HEK293 (cell line): Measurements from ENCODE around the gene TBX1.
A peak's percentile ranks its signal among the peaks of the same experiment; 100 is the strongest.

Experiments used
- CTCF ChIA-PET: fragments of 350-600 bp; formaldehyde crosslinking; extraction: SDS; loops from one replicate; lab custom pipeline; 2021; ENCODE audit warnings: antibody characterized with exemption; lab: Yijun Ruan, JAX
- POLR2A ChIA-PET: fragments of 300-600 bp; formaldehyde crosslinking; extraction: SDS; loops from one replicate; lab custom pipeline; 2020; ENCODE audit warnings: antibody characterized with exemption, inconsistent platforms; lab: Yijun Ruan, JAX
- H3K27ac ChIP-seq: fragments of 200-500 bp; sonication (Bioruptor generic); 2 replicates; pipeline ENCODE4 v1.5.1; 2014; ENCODE audit warnings: low read depth, low read length, control low read depth, inconsistent platforms; ENCODE audit errors: extremely low read depth
- H3K36me3 ChIP-seq, 2 experiments: fragments of 200-500 bp in 1 of 2; sonication (Bioruptor generic) in 1 of 2; 1 replicate in 1 of 2; 2 replicates in 1 of 2; pipeline ENCODE4 v1.5.1; 2014 to 2017; ENCODE audit warnings: inconsistent platforms in 2 of 2, low read length in 2 of 2; ENCODE audit not compliant: control insufficient read depth in 2 of 2, insufficient read depth in 1 of 2
- H3K4me1 ChIP-seq: fragments of 200-500 bp; sonication (Bioruptor generic); 2 replicates; pipeline ENCODE4 v1.5.1; 2014; ENCODE audit warnings: mild to moderate bottlenecking, low read length, inconsistent platforms; ENCODE audit not compliant: control insufficient read depth, insufficient read depth
- H3K4me3 ChIP-seq: 2 replicates; pipeline ENCODE4 v1.5.1; 2011; ENCODE audit warnings: low read depth, mild to moderate bottlenecking, control low read depth, low read length, moderate library complexity
- H3K9me3 ChIP-seq: fragments of 200-500 bp; sonication (Bioruptor generic); 2 replicates; pipeline ENCODE4 v1.5.1; 2014; ENCODE audit warnings: low read depth, low read length, inconsistent platforms; ENCODE audit not compliant: control insufficient read depth, insufficient read depth
- ATF2 ChIP-seq: fragments of 450-650 bp; formaldehyde crosslinking; IDR thresholded peaks from 2 replicates; pipeline ENCODE4 v1.5.1; 2016; ENCODE audit warnings: missing biosample characterization, missing genetic modification characterization, low read depth
- GLIS2 ChIP-seq: fragments of 450-650 bp; formaldehyde crosslinking; IDR thresholded peaks from 2 replicates; pipeline ENCODE4 v1.5.1; 2016; ENCODE audit warnings: missing biosample characterization, missing genetic modification characterization
- HOXD13 ChIP-seq: sonication (generic); formaldehyde crosslinking; IDR thresholded peaks from 2 replicates; pipeline ENCODE4 v1.8.0; 2022; ENCODE audit warnings: missing genetic modification reagents, borderline replicate concordance
- SCRT2 ChIP-seq: fragments of 450-650 bp; formaldehyde crosslinking; IDR thresholded peaks from 2 replicates; pipeline ENCODE4 v1.5.1; 2016; ENCODE audit warnings: missing biosample characterization, missing genetic modification characterization
- SP2 ChIP-seq: fragments of 450-650 bp; formaldehyde crosslinking; IDR thresholded peaks from 2 replicates; pipeline ENCODE4 v1.5.1; 2016; ENCODE audit warnings: missing biosample characterization, missing genetic modification characterization
- ZNF133 ChIP-seq: fragments of 450-650 bp; formaldehyde crosslinking; IDR thresholded peaks from 2 replicates; pipeline ENCODE4 v1.5.1; 2016; ENCODE audit warnings: missing biosample characterization, missing genetic modification characterization
- ZNF157 ChIP-seq: fragments of 450-650 bp; formaldehyde crosslinking; IDR thresholded peaks from 2 replicates; pipeline ENCODE4 v1.5.1; 2016; ENCODE audit warnings: missing biosample characterization, missing genetic modification characterization
- ZNF184 ChIP-seq: fragments of 450-650 bp; IDR thresholded peaks from 2 replicates; pipeline ENCODE4 v1.5.1; 2018; ENCODE audit warnings: missing biosample characterization, mild to moderate bottlenecking, missing genetic modification characterization
- ZNF311 ChIP-seq: fragments of 450-650 bp; formaldehyde crosslinking; IDR thresholded peaks from 2 replicates; pipeline ENCODE4 v1.5.1; 2017; ENCODE audit warnings: missing biosample characterization, missing genetic modification characterization, borderline replicate concordance
- ZNF341 ChIP-seq: fragments of 450-650 bp; formaldehyde crosslinking; IDR thresholded peaks from 2 replicates; pipeline ENCODE4; 2016; ENCODE audit warnings: low read depth, missing biosample characterization, missing genetic modification characterization
- ZNF501 ChIP-seq: fragments of 450-650 bp; formaldehyde crosslinking; IDR thresholded peaks from 2 replicates; pipeline ENCODE4 v1.5.1; 2016; ENCODE audit warnings: missing biosample characterization, missing genetic modification characterization
- ZNF560 ChIP-seq: fragments of 450-650 bp; formaldehyde crosslinking; IDR thresholded peaks from 2 replicates; pipeline ENCODE4 v1.5.1; 2017; ENCODE audit warnings: missing biosample characterization, missing genetic modification characterization, borderline replicate concordance
- ZNF639 ChIP-seq: fragments of 450-650 bp; formaldehyde crosslinking; IDR thresholded peaks from 2 replicates; pipeline ENCODE4 v1.5.1; 2016; ENCODE audit warnings: missing biosample characterization, missing genetic modification characterization
- ZNF660 ChIP-seq: fragments of 450-650 bp; IDR thresholded peaks from 2 replicates; pipeline ENCODE4 v1.5.1; 2018; ENCODE audit warnings: missing biosample characterization, mild to moderate bottlenecking, missing genetic modification characterization

Gene TBX1

GRCh38 chr22:19772673-19773469 is 12.3 kb downstream of the TBX1 start:
- peak; percentile 21; the same call in 1 of the 2 replicates for TF ChIP-seq ATF2 (tag by site-specific recombination)
- no peak for TF ChIP-seq ZNF660
- 0 out of 2 replicates have a peak, but pooled peaks have one; percentile 14 for TF ChIP-seq ZNF341 (tag by site-specific recombination)
- TF ChIP-seq ZNF501 (tag by site-specific recombination): no peak
- Histone ChIP-seq H3K9me3 (no peaks in the 10 kb centered on the region), H3K4me3 (no peak overlapping the region), H3K4me1 (no peaks in the 10 kb centered on the region), H3K27ac (no peak overlapping the region), H3K36me3 (peaks cover 0 to 29% of the 10 kb centered on the region in 2 experiments; a peak in 1 of 3 replicates)
- POLR2A ChIA-PET: no interaction called here
- CTCF ChIA-PET: interaction anchor here (0.9 to 2.5 kb wide), 5 partner anchors 15 to 137 kb away, joined by 3 to 20 read pairs (median 4); no protein-coding TSS in a partner anchor

GRCh38 chr22:19773470-19774040 is 13.0 kb downstream of the TBX1 start:
- no peak overlapping the region for H3K4me3 ChIP-seq
- POLR2A ChIA-PET: no interaction called here
- CTCF ChIA-PET: interaction anchor here (0.9 to 2.5 kb wide), 5 partner anchors 14 to 137 kb away, joined by 3 to 20 read pairs (median 4); no protein-coding TSS in a partner anchor

GRCh38 chr22:19774628-19775027 is 14.1 kb downstream of the TBX1 start:
- Histone ChIP-seq H3K9me3 (no peaks in the 10 kb centered on the region), H3K36me3 (peaks cover 0 to 12% of the 10 kb centered on the region in 2 experiments; a peak in 1 of 3 replicates), H3K27ac (no peak overlapping the region), H3K4me1 (no peaks in the 10 kb centered on the region), H3K4me3 (no peak overlapping the region)
- TF ChIP-seq ZNF560 (no peak), ZNF133 (tag by site-specific recombination) (no peak), SP2 (tag by site-specific recombination) (no peak), ZNF311 (tag by site-specific recombination) (no peak), SCRT2 (no peak), HOXD13 (no peak), ZNF184 (tag by site-specific recombination) (no peak), ZNF639 (tag by site-specific recombination) (no peak)
- ChIA-PET CTCF (interaction anchor here (1.0 to 2.5 kb wide), 3 partner anchors 13 to 45 kb away, joined by 3 to 20 read pairs (median 5); no protein-coding TSS in a partner anchor), POLR2A (no interaction called here)

More at GRCh38 chr22:19773470-19774040, 13.0 kb downstream of the TBX1 start:
- H3K4me1 ChIP-seq: no peaks in the 10 kb centered on the region
- peaks cover 0 to 22% of the 10 kb centered on the region in 2 experiments; a peak in 1 of 3 replicates for H3K36me3 ChIP-seq
- no peaks in the 10 kb centered on the region for H3K9me3 ChIP-seq
- H3K27ac ChIP-seq: no peak overlapping the region
- no peak for TF ChIP-seq ZNF157 (tag by site-specific recombination)
- TF ChIP-seq GLIS2 (tag by site-specific recombination): 0 out of 2 replicates have a peak, but pooled peaks have one; percentile 16
